HK-2 (cell line): ENCODE results near the gene CENPX.
"Not testable (repeated sequence)": the region's sequence is repeated elsewhere in the genome, so short reads cannot be mapped to it uniquely, and the experiment has no call there.

Source experiments
- DNase-seq: peaks from one replicate; pipeline ENCODE4 v3.0.0-alpha.2; 2018; ENCODE audit not compliant: unreplicated experiment

The CENPX gene

DNA sequence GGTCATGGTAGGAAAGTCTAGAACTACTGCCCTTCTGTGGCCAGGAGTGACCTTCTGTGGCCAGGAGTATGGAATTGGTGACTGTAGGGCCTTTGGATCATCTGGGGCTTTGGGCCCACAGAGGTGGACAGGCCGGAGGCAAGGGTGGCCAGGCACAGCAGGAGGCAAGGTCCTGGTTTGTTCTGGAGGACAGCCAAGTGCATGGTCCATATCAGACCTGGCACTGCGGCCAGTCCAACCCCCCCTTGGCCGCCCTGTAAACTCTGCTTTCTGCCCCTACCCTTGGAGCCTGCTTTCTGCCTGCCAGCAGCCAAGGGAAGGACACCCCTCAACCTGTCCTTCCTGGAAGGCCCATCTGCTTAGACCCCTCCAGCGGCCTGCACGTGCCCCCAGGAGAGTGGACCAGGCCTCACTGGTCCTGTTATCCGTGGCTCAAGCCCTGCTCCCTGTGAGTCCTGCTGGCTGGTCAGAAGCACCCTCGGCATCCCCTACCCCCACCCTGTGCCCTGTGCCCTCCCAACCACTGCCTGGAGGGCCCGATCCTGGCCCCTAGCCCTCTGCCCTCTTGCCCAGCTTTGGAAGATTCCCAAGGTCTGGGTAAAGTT, 17.1 kb upstream of the CENPX start:
- DNase-seq, result no peak

DNA sequence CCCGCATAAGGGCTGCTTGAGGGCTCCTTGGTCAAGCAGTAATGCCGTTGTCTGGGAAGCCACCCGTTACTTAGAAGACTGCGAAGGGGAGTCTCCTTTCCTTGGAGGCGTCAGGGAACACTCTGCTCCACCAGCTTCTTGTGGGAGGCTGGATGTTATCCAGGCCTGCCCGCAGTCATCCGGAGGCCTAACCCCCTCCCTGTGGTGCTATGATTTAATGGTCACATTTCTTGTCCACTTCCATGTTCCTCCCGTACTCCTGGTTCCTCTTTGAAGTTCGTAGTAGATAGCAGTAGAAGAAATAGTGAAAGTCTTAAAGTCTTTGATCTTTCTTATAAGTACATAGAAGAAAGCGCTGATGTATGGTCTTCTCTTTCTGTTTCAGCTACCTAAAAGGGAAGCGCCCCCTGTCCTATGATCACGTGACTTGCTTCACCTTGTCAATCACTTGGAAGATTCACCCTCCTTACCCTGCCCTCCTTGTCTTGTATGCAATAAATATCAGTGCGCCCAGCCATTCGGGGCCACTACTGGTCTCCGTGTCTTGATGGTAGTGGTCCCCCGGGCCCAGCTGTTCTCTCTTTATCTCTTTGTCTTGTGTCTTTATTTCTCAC, 16.2 kb upstream of the CENPX start:
- DNase-seq, result not testable (repeated sequence)

GRCh38 chr17:82037889-82038195, 15.2 kb upstream of the CENPX start:
- DNase-seq, result no peak

DNA sequence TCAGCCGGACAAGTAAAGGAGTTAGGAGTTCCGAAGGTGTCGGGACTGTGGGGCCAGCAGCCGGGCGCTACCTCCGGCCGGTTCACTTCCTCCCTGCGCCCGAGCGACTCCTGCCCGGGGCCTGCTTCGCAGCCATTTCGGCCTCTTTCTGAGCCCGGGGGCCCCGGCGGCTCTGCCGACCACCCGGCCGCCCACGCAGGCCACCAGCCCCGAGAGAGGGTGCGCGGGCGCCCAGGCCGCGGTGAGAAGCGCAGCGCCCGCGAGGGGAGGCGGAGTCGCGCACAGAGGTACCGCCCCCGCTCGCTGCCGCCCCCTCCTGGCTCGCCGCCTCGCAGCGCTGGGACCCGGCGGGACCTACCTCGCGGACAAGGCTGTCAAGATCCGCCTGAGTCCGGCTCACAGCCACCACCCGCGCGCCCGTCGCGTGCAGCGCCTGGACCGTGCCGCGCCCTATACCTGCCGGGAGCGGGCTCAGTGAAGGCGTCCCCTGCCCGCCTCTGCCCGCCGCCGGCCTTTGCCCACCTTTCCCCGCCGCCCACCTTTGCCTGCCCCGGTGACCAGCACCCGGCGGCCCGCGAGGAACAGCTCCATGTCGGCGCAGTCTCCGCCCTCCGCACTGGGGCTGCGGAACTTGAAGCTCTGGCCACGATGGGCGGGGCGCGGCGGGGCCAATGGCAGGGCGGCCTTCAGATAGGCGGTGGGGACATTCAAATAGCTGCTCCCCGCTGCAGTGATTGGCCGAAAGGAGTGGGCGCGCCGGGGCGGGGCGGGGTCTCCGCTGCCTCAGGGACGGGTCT, 14.6 kb upstream of the CENPX start, which contains the start of gene DCXR:
Gene DCXR (minus strand): TSS at position 606 of the 797 bp plus-strand sequence. CDS start 15 bp downstream, at position 591.
- DNase-seq, result peak; percentile 96

DNA sequence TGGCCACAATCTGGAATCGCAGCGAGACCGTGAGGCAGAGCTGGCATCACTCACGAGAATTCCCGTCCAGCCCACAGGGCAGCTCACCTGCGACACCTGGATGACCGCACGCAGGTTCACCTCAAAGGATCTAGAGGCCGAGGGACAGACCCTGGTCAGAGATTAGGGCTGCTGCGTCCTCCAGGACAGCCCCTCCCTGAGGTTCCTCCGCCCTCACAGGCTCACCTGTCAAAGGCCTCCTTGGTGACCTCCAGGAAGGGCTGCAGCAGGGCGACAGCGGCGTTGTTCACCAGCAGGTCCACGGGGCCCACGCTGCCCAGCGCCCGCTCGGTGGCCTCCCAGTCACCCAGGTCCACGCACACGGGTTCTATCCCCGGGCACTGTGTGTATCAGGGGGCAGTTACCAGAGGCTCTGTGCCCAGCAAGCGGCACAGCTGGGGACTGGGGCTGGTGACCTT, 14.0 kb upstream of the CENPX start:
- DNase-seq, result no peak

DNA sequence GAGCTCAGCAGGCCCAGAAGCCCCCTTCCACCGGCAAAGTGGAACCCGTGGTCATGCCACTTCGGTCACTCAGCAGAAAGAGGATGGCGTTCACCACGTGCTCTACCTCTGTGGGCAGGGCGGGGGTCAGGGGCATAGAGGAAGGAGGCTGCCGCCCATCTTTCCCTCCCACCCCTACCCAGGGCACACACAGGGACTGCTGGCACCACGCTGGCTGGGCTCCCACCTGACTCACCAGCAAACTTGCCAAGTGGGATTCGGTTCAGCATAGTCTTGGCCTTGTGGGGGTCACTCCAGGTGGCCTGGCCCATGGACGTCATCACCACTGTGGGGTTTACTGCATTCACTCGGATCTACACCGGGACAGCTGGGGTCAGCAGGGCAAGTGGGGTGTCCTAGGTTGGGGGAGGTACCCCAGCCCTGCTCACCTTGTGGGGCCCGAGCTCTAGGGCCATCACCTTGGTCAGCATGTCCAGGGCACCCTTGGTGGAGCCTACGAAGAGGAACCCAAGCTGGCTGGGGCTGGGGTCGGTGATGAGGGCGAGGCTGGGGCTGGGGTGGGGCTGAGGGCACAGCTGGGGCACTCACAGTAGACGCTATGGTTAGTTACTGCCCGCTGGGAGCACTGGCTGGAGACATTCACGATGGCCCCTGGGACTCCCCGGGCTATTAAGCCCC, 13.4 kb upstream of the CENPX start:
- DNase-seq, result no peak

- no peak for DNase-seq
These were observed 12.8 kb upstream of the CENPX start for GRCh38 chr17:82035488-82035887.

GRCh38 chr17:82034371-82035011, 11.8 kb upstream of the CENPX start:
- DNase-seq, result no peak

GRCh38 chr17:82033359-82034085, 10.8 kb upstream of the CENPX start:
- no peak for DNase-seq

DNA sequence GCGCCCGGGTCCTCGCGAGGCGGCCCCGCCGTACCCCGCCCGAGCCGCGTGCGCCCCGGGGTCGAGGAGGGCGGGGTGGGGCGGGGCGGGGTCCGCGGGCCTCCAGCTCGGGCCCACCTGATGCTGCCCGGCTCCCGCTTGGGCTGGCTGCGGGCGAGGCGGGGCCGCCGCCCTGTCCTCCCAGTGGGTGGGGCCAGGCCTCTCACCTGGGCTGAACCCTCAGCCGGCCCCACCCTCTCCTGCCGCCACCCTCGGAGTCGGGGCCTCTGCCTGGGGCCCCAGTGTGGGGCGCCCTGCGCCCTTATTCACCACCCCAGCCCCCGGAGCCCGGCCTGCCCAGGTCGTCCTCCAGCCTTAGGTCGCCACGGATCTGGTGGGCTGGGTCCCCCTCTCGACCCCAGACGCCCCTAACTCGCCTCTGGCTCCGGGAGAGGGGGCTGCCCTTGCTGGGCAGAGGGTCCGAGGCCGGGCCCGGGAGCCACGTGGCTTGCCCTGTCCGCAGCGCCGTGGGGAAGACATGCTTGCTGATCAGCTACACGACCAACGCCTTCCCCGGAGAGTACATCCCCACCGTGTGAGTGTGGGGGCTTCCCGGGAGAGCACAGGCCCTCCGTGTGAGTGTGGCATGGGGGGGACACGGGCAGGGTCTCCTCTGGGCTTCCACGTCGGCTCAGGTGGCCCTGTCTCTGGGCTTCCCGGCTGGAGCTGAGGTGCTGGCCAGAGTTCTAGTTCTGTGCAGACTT, 9.4 kb upstream of the CENPX start:
- no peak for DNase-seq

DNA sequence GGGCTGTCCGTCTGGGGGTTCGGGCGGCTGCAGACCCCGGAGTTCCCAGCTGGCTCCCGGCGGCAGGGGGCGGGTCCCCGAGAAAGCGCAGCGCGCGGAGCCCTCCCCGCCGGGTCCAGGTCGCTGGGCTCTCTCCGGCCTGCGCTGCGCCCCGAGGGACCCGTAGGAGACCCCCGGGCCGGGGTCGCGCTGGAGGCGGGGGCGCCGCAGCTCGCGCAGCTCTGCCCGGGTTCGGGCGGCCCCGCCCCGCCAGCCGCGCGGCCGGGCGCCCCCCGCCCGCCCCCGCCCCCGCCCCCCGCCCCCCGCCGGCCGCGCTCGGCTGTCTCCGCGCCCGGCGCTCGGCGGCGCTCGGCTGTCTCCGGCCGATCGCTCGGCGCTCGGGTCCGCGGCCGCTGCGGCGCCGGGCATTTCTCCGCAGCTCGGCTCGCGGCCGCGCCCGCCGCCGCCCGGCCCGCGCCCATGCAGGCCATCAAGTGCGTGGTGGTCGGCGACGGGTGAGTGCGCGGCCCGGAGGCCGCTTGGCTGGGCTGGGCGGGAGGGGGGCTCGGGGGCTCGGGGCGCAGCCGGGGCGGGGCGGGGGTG, 8.7 kb upstream of the CENPX start, which contains the start of gene RAC3:
Gene RAC3 (plus strand): TSS at position 376 of the 582 bp plus-strand sequence. CDS start 84 bp downstream, at position 460.
- DNase-seq, result no peak

GRCh38 chr17:82030470-82031302, 8.0 kb upstream of the CENPX start:
- DNase-seq, result peak; percentile 91

DNA sequence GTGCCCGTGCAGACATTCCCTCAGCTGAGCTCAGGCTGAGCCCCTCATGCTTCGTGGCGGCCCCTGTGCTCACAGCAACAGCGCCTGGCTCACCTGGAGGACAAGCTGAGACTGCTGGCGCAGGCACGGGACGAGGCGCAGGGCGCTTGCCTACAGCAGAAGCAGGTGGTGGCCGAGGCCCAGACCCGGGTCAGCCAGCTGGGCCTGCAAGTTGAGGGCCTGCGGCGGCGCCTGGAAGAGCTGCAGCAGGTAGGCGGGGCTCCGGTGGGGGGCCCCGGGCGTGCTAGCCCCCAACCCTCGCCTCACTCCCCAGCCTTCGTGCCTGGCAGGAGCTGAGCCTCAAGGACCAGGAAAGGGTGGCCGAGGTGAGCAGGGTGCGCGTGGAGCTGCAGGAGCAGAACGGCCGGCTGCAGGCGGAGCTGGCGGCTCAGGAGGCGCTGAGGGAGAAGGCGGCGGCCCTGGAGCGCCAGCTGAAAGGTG, 7.4 kb upstream of the CENPX start:
- DNase-seq, result no peak

- DNase-seq, result no peak
These were observed 6.7 kb upstream of the CENPX start for GRCh38 chr17:82029391-82029790.

- no peak for DNase-seq
These were observed 6.3 kb upstream of the CENPX start for GRCh38 chr17:82028966-82029365.

- no peak for DNase-seq
These were observed 5.6 kb upstream of the CENPX start for GRCh38 chr17:82028246-82028645.

- no peak for DNase-seq
These were observed 2.9 kb upstream of the CENPX start for GRCh38 chr17:82025401-82026107.

DNA sequence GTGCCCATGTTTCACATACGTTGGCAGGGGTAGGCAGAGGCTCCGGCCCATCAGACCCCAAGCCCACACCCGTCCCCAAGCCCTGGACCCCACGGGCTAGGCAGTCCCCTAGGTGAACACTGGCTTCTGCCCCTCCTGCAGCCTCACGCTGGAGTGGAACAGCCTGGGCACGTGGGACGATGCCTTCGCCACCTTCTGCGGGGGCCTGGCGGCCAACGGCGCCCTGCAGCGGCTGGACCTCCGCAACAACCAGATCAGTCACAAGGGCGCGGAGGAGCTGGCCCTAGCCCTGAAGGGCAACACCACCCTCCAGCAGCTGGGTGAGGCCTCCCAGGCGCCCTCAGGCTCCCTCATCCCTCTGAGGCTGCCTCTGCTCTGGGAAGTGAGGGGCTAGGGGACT, 2.2 kb upstream of the CENPX start:
- no peak for DNase-seq
